Sigmoid colon (tissue), 4 donors: Measurements from ENCODE around the gene MPPED1.

Source experiments
- CTCF ChIP-seq, 4 experiments: fragments of 450-650 bp in 3 of 4; fragments of 200-600 bp in 1 of 4; IDR thresholded peaks; one replicate each; pipeline ENCODE4 v1.5.1; 2016 to 2019; ENCODE audit warnings: antibody characterized with exemption in 4 of 4, mild to moderate bottlenecking in 3 of 4, moderate library complexity in 2 of 4
- EP300 ChIP-seq, 4 donors: sonication (generic); formaldehyde crosslinking; IDR thresholded peaks; one replicate each; pipeline ENCODE4 v1.6.1; 2017; ENCODE audit warnings: antibody characterized with exemption in 4 of 4
- POLR2A ChIP-seq, 2 donors: fragments of 450-650 bp; IDR thresholded peaks; one replicate each; pipeline ENCODE4 v1.6.1; 2016; ENCODE audit warnings: antibody characterized with exemption in 2 of 2, mild to moderate bottlenecking in 2 of 2, moderate library complexity in 2 of 2
- POLR2AphosphoS5 ChIP-seq, 4 donors: sonication (generic); formaldehyde crosslinking; IDR thresholded peaks; one replicate each; pipeline ENCODE4 v1.6.1; 2017; ENCODE audit warnings: antibody characterized with exemption in 4 of 4

GRCh38 chr22:43390872-43391271, 20.9 kb upstream of the MPPED1 start:
- no peak for TF ChIP-seq POLR2A (IDR thresholded peaks at IDR 0.05)
- TF ChIP-seq POLR2AphosphoS5 (IDR thresholded peaks at IDR 0.05) = no peak
- TF ChIP-seq CTCF (IDR thresholded peaks at IDR 0.05) = no peak
- TF ChIP-seq EP300 (IDR thresholded peaks at IDR 0.05) = no peak
